Measurements from ENCODE around the gene NR2C2.

- TF ChIP-seq RARB (CRISPR knock-in tag; IDR thresholded peaks at IDR 0.05), result no peak
- TF ChIP-seq ZFP3 (CRISPR knock-in tag; IDR thresholded peaks at IDR 0.05), result no peak
Observed at GRCh38 chr3:14959359-14959943, 12.1 kb downstream of the NR2C2 start.
